Suprapubic skin (tissue), 3 donors: ENCODE results near the gene SCAMP1.

Experiments
- EP300 ChIP-seq: sonication (generic); formaldehyde crosslinking; IDR thresholded peaks from one replicate; pipeline ENCODE4 v1.6.1; 2017; ENCODE audit warnings: antibody characterized with exemption
- TF ChIP-seq, protein P1 (sequence below), 2 donors: fragments of 200-600 bp in 1 of 2; fragments of 450-650 bp in 1 of 2; sonication (generic) in 1 of 2; IDR thresholded peaks; one replicate each; pipeline ENCODE4 v1.5.1; 2016 to 2019; ENCODE audit warnings: antibody characterized with exemption in 2 of 2, mild to moderate bottlenecking in 1 of 2, moderate library complexity in 1 of 2

DNA sequence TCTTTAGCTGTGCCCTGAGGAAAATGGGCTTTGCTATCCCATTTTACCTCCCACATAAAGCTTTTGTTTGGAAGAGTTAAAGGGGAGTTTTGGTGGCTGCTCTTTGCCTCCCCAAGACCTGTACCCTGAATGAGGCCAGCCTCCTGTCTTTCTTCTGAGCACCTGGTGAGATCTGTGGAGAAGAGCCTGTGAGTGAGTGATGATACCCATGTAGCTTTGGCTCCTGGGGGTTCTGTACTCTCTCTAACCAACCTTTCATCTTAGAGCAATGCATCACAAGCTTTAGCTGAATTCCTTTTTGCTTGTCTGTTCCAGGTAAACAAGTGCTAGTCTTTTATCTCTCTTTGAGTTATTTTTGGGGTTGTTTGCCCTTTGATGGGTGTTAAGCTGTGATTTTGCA, 73.6 kb downstream of the SCAMP1 start:
- TF ChIP-seq, protein P1, sequence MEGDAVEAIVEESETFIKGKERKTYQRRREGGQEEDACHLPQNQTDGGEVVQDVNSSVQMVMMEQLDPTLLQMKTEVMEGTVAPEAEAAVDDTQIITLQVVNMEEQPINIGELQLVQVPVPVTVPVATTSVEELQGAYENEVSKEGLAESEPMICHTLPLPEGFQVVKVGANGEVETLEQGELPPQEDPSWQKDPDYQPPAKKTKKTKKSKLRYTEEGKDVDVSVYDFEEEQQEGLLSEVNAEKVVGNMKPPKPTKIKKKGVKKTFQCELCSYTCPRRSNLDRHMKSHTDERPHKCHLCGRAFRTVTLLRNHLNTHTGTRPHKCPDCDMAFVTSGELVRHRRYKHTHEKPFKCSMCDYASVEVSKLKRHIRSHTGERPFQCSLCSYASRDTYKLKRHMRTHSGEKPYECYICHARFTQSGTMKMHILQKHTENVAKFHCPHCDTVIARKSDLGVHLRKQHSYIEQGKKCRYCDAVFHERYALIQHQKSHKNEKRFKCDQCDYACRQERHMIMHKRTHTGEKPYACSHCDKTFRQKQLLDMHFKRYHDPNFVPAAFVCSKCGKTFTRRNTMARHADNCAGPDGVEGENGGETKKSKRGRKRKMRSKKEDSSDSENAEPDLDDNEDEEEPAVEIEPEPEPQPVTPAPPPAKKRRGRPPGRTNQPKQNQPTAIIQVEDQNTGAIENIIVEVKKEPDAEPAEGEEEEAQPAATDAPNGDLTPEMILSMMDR (IDR thresholded peaks at IDR 0.05) = no peak
- TF ChIP-seq EP300 = no peak
